ENCODE measurements around the gene GLI3.
A peak's percentile ranks its signal among the peaks of the same experiment; 100 is the strongest.

The GLI3 gene

DNA sequence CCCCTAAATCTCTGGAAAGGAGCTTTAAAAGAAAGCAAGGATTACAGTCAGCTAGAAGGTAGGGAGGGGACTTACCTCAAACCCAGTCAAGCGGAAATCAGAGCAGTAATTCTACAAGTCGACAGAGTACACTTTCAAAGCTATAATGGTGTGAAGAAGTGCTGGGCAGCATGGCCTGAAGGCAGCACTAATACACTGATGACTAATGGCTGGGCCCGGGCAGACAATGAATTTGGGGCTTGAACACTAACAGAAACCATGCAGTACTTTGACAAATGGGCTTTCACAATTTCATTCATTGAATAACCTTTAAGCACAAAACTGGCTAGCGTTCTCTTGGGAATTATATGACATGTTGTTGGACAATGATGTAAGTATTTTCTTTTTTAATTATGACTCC lies 4.7 kb downstream of the GLI3 start (continued):
- TF ChIP-seq ZNF157 (tag by site-specific recombination; IDR thresholded peaks at IDR 0.05) (no peak), YY2 (tag by site-specific recombination; IDR thresholded peaks at IDR 0.05) (no peak), SP3 (tag by site-specific recombination; IDR thresholded peaks at IDR 0.05) (no peak), SP2 (tag by site-specific recombination; IDR thresholded peaks at IDR 0.05) (0 out of 2 replicates have a peak, but pooled peaks have one; percentile 31), MYNN (tag by site-specific recombination; IDR thresholded peaks at IDR 0.05; ENCODE audit: borderline replicate concordance) (no peak), ZNF19 (tag by site-specific recombination; IDR thresholded peaks at IDR 0.05; ENCODE audit: low read depth) (no peak), SCRT2 (tag by site-specific recombination; IDR thresholded peaks at IDR 0.05) (peak; percentile 63), RBAK (tag by site-specific recombination; IDR thresholded peaks at IDR 0.05) (no peak), YY1 (tag by site-specific recombination; IDR thresholded peaks at IDR 0.05) (no peak), ZNF629 (tag by site-specific recombination; IDR thresholded peaks at IDR 0.05) (peak; percentile 78), ZNF426 (tag by site-specific recombination; IDR thresholded peaks at IDR 0.05) (no peak), ZNF146 (tag by site-specific recombination; IDR thresholded peaks at IDR 0.05) (no peak; the same call in 1 of the 2 replicates), ZNF223 (tag by site-specific recombination; IDR thresholded peaks at IDR 0.05) (no peak), ZNF335 (tag by site-specific recombination; conservative IDR thresholded peaks at IDR 0.05) (peak; percentile 29; the same call in 1 of the 2 replicates), REPIN1 (tag by site-specific recombination; IDR thresholded peaks at IDR 0.05; ENCODE audit: low read depth) (no peak), OSR2 (tag by site-specific recombination; IDR thresholded peaks at IDR 0.05) (peak; percentile 62), ZNF394 (tag by site-specific recombination; IDR thresholded peaks at IDR 0.05; ENCODE audit: borderline replicate concordance) (peak; percentile 64), ZNF776 (tag by site-specific recombination; IDR thresholded peaks at IDR 0.05; ENCODE audit: borderline replicate concordance) (no peak), ZNF214 (tag by site-specific recombination; IDR thresholded peaks at IDR 0.05; ENCODE audit: borderline replicate concordance) (no peak), ZBTB20 (tag by site-specific recombination; IDR thresholded peaks at IDR 0.05) (0 out of 2 replicates have a peak, but pooled peaks have one; percentile 39), ZBTB8A (tag by site-specific recombination; IDR thresholded peaks at IDR 0.05) (peak; percentile 41; the same call in 1 of the 2 replicates), ZNF501 (tag by site-specific recombination; IDR thresholded peaks at IDR 0.05) (0 out of 2 replicates have a peak, but pooled peaks have one; percentile 8), ZBTB21 (tag by site-specific recombination; IDR thresholded peaks at IDR 0.05) (no peak), HOXC10 (CRISPR knock-in tag; IDR thresholded peaks at IDR 0.05) (no peak), ZEB2 (tag by site-specific recombination; IDR thresholded peaks at IDR 0.05) (peak; percentile 87), ZNF549 (tag by site-specific recombination; IDR thresholded peaks at IDR 0.05) (no peak), ZBTB6 (tag by site-specific recombination; IDR thresholded peaks at IDR 0.05) (no peak), ZNF747 (tag by site-specific recombination; IDR thresholded peaks at IDR 0.05) (no peak), FEZF1 (tag by site-specific recombination; IDR thresholded peaks at IDR 0.05) (peak; percentile 63; the same call in 1 of the 2 replicates), ZNF391 (tag by site-specific recombination; IDR thresholded peaks at IDR 0.05; ENCODE audit: borderline replicate concordance, low read depth) (no peak; the same call in 1 of the 2 replicates), BCL11A (tag by site-specific recombination; IDR thresholded peaks at IDR 0.05; ENCODE audit: low read depth) (peak; percentile 71; the same call in 1 of the 2 replicates), ZNF10 (tag by site-specific recombination; IDR thresholded peaks at IDR 0.05) (peak; percentile 56), ZNF175 (tag by site-specific recombination; IDR thresholded peaks at IDR 0.05) (no peak), ZSCAN4 (tag by site-specific recombination; IDR thresholded peaks at IDR 0.05) (no peak), ZNF324 (tag by site-specific recombination; IDR thresholded peaks at IDR 0.05) (0 out of 2 replicates have a peak, but pooled peaks have one; percentile 28)
- TF ChIP-seq, protein P1, sequence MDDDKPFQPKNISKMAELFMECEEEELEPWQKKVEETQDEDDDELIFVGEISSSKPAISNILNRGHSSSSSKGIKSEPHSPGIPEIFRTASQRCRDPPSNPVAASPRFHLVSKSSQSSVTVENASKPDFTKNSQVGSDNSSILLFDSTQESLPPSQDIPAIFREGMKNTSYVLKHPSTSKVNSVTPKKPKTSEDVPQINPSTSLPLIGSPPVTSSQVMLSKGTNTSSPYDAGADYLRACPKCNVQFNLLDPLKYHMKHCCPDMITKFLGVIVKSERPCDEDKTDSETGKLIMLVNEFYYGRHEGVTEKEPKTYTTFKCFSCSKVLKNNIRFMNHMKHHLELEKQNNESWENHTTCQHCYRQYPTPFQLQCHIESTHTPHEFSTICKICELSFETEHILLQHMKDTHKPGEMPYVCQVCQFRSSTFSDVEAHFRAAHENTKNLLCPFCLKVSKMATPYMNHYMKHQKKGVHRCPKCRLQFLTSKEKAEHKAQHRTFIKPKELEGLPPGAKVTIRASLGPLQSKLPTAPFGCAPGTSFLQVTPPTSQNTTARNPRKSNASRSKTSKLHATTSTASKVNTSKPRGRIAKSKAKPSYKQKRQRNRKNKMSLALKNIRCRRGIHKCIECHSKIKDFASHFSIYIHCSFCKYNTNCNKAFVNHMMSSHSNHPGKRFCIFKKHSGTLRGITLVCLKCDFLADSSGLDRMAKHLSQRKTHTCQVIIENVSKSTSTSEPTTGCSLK (tag by site-specific recombination; IDR thresholded peaks at IDR 0.05) = no peak
- TF ChIP-seq, protein P2, sequence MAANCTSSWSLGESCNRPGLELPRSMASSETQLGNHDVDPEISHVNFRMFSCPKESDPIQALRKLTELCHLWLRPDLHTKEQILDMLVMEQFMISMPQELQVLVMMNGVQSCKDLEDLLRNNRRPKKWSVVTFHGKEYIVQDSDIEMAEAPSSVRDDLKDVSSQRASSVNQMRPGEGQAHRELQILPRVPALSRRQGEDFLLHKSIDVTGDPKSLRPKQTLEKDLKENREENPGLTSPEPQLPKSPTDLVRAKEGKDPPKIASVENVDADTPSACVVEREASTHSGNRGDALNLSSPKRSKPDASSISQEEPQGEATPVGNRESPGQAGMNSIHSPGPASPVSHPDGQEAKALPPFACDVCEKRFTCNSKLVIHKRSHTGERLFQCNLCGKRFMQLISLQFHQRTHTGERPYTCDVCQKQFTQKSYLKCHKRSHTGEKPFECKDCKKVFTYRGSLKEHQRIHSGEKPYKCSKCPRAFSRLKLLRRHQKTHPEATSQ (tag by site-specific recombination; IDR thresholded peaks at IDR 0.05) = no peak
